ENCODE measurements around the gene ZNF684.
"Not testable (repeated sequence)": the region's sequence is repeated elsewhere in the genome, so short reads cannot be mapped to it uniquely, and the experiment has no call there.

ZNF684 gene

GRCh38 chr1:40531381-40532061 is at the start of gene ZNF684:
Gene ZNF684, plus strand, starts transcription at chr1:40531637. Its CDS starts 1,530 bp downstream, at chr1:40533167.
- peak within 1 kb of the TSS; percentile 91 for H3K4me3 ChIP-seq (ENCODE audit: control insufficient read depth, low read depth, low read length)
- peak; percentile 92 for DNase-seq (ENCODE audit: low read depth)
- no peak for TF ChIP-seq CTCF (conservative IDR thresholded peaks at IDR 0.05; ENCODE audit: control insufficient read depth, insufficient read depth, low read depth, low read length)

- H3K4me3 ChIP-seq (ENCODE audit: control insufficient read depth, low read depth, low read length), result no peak overlapping the region
- peak; percentile 5 for DNase-seq (ENCODE audit: low read depth)
- TF ChIP-seq CTCF (conservative IDR thresholded peaks at IDR 0.05; ENCODE audit: control insufficient read depth, insufficient read depth, low read depth, low read length), result no peak
Measured at GRCh38 chr1:40495315-40495903, 36.0 kb upstream of the ZNF684 start.

GRCh38 chr1:40502651-40503050 is 28.8 kb upstream of the ZNF684 start:
- DNase-seq (ENCODE audit: low read depth); H3K4me3 ChIP-seq (ENCODE audit: control insufficient read depth, low read depth, low read length): not testable (repeated sequence)

GRCh38 chr1:40507973-40508372 is 23.5 kb upstream of the ZNF684 start:
- H3K4me3 ChIP-seq (ENCODE audit: control insufficient read depth, low read depth, low read length), result peak overlapping the region; percentile 77
- no peak for DNase-seq (ENCODE audit: low read depth)
- no peak for TF ChIP-seq CTCF (conservative IDR thresholded peaks at IDR 0.05; ENCODE audit: control insufficient read depth, insufficient read depth, low read depth, low read length)

- DNase-seq (ENCODE audit: low read depth), result peak; percentile 68
- no peak for TF ChIP-seq CTCF (conservative IDR thresholded peaks at IDR 0.05; ENCODE audit: control insufficient read depth, insufficient read depth, low read depth, low read length)
- H3K4me3 ChIP-seq (ENCODE audit: control insufficient read depth, low read depth, low read length), result peak within 1 kb of the TSS; percentile 77
Measured at GRCh38 chr1:40508375-40509341, 22.8 kb upstream of the ZNF684 start, which contains the start of gene EXO5. Gene EXO5, plus strand, starts transcription at chr1:40508767. Its CDS starts 5,778 bp downstream, at chr1:40514545.

- no peak overlapping the region for H3K4me3 ChIP-seq (ENCODE audit: control insufficient read depth, low read depth, low read length)
- no peak for DNase-seq (ENCODE audit: low read depth)
- TF ChIP-seq CTCF (conservative IDR thresholded peaks at IDR 0.05; ENCODE audit: control insufficient read depth, insufficient read depth, low read depth, low read length), result no peak
Measured at GRCh38 chr1:40519517-40519916, 11.9 kb upstream of the ZNF684 start.
